GM23248 (cell line): ENCODE measurements around the gene TADA2A.

Experiments used
- EZH2 ChIP-seq: fragments of 200-600 bp; sonication (generic); IDR thresholded peaks from 2 replicates; pipeline ENCODE4 v1.6.1; 2018; ENCODE audit warnings: antibody characterized with exemption, mild to moderate bottlenecking; ENCODE audit not compliant: insufficient read depth, poor library complexity, severe bottlenecking
- EZH2phosphoT487 ChIP-seq: fragments of 200-600 bp; sonication (generic); IDR thresholded peaks from 2 replicates; pipeline ENCODE4 v1.6.1; 2018; ENCODE audit warnings: antibody characterized with exemption, moderate library complexity, mild to moderate bottlenecking, low read depth; ENCODE audit not compliant: insufficient read depth

DNA sequence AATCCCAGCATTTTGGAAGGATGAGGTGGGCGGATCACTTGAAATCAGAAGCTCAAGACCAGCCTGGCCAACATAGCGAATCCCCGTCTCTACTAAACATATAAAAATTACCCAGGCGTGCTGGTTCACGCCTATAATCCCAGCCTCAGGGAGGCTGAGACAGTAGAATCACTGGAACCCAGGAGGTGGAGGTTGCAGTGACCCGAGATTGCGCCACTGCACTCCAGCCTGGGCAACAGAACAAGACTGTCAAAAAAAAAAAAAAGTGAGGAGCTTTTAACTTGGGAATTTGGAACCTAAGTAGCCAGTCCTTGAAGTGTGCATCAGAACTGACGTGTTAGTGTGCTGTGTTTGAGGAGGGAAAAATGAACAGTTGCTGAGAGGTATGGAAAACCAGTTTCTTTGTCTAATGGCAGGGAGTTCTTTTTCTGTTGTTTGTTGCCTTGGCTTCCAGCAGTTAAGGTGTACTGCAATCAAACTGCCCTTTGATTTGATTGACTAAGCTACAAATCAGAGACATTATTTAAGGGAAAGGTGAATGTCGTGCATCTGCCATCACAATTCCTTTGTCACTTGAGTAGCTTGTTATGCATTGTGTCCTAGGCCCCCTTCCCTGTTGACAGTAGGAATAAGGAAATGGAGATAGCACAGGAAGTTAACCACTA lies 74.4 kb downstream of the TADA2A start:
- TF ChIP-seq EZH2 (no peak), EZH2phosphoT487 (no peak)
